Activated T-cell treated with anti-CD3 and anti-CD28 coated beads, Interleukin-2, amount 50 U/mL, for 48 hours (primary cell): ENCODE data around the gene DEGS2.

Experiments used
- DNase-seq, 2 experiments: peaks; one replicate each; pipeline ENCODE4 v3.0.0-alpha.2; 2020

The DEGS2 gene

DNA sequence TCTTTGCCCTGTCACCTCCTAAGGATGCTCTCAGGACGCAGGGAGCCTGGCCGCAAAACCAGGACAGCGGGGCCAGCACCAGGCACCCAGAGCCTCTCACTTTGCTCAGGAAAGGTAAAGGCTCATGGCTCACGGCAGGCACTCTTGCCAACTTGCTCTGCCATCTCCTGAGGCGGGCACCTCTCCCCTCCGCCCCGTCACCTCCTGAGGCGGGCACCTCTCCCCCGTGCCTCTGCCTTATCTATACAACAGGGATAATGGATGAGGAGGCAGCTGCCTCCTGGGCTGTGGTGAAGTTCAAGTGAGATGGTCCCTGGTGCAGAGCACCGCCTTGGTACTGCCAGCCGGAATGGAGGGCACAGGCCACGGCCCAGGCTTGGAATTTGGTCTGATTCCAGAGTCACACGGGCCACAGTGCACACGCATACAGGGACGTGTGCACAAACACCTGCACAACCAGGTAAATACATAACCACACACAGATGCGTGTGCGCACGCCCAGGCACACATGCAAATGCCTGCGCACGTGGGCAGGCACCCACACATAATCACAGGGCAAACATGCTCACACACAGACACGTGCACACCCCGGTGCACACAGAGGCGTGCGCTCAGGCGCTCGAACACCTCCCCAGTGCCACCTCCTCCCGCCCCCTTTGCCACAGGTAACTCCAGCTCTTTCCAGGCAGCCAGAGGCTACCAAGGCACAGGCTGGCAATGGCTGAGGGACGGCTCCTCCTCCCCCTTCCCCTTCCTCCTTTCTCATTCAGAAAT, 11.6 kb downstream of the DEGS2 start:
- no peak for DNase-seq

DNA sequence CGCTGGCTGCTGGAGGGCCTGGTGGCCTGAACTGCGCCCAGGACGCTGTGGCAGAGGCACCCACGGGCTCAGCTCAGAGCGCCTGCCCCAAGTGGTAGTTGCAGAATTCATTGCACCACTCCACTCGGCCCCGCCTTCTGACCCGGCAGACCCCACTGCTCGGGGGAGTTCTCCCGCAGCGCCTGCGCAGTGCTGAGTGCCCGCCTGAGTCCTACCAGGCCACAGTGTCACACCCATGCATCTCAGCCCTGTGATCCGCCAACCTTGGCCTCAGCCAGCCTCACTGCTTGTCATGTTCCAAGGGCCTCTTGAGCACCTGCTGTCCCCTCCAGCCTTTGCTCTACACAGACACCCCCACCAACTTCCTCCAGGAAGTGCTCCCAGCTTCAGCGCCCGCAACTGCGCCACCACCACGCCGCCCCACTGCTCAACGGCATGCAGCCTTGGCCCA, 12.2 kb downstream of the DEGS2 start:
- peak; percentile 67 to 76 for DNase-seq

DNA sequence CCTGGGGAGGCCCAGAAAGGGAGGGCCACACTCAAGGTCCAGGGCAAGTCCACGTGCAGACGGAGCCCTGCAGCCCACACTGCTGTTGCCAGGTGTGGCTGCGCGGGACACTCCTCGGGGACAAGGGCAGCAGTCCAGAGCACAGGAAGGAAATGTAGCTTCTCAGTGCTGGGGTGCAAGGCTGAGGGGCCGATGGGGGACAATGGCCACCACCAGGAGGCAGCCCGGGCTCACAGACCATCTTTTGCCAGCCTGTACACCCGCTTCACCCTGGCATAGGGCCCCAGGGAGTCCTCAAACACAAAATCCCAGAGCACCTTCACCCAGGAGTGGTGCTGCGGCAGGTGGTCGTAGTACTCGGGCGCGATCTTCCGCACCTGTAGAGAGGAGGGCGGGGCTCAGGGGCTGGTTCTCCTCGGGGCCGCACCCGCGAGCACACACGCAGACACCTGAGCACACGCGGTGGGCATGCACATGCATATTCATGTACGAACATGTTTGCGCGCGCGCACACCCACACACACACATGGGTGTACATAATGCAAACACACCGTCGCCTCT, 12.8 kb downstream of the DEGS2 start:
- DNase-seq: peak in 1 of 2 experiments; percentile 39

DNA sequence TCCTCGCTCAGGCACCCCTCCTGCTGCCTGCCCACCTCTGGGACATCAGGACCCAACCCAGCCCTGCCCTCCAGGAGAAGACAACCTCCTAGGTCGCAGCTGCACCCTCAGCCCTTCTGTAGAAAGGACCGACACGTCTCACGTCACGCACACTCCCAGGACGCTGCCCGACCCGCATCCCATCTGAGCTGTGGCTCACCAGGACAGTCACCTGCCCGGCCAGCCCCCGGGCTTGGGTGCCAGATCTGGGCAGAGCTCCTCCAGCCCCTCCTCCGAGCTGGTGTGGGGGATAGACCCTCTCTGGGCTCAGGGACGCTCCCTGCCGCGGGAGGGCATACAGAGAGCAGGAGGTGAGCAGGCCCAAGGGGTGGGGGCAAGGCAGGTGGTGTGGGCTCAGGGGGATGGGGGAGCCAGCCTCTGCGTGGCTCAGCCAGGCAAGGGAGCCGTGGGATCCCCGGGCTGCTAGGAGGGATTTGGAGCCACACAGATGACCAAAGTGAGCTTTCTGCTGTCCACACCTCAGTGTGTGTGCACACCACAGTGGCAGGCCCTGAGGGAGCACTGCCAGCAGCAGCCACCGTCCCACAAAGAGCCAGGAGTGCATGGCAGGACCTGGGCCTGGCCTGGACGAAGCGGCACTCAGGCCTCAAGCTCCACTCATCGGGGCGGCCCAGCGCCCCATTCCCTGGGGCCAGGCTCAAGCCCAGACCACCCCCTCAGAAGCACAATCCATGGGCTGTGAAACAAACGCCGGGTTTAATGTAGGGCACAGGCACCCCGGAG, 13.6 kb downstream of the DEGS2 start:
- no peak for DNase-seq

DNA sequence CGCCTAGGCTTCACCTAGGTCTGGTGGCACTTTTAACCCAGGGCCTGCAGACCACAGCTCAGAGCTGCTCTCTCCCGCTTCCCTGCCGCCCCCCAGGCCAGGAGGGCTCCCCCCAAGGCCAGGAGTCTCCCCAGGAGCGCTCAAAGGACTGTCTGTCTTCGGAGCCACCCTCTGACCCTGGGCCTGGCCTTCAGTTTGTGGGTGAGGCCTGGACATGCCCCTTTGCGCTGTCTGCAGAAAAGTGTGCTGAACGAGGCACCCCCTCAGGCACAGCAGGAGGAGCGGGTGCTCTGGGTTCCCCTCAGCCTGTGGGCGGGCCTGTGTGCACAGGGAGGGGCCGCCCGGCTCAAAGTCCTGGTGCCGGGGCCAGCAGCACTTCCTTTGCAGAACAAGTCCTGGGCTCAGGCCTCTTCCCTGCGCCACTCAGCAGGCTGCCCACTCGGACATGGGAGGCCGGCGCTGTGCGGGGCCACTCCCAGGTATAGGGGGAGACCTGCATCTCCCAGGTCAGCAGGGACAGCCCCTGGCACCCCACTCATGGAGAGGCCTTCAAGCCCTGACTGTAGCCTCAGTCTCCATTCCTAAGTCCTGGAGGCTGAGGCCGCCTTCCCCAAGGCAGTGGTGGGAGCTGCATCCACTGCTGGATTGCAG, 14.3 kb downstream of the DEGS2 start:
- no peak for DNase-seq

DNA sequence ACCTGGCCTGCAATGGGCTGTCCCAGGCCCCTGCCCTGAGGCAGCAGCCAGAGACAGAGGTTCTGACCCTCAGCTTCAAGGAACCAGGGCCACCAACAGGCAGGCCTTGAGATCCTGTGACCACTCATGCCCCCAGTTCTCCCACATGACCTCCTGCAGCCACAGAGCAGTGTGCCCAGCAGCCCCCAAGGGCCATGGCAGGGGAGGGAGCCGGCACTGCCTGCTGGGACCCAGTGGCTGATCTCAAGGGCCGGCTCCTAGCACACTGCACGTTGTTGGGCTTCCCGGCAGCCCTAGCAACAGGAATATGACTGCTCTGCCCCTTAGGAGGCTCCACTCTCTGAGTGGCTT, 14.8 kb downstream of the DEGS2 start:
- DNase-seq: no peak

DNA sequence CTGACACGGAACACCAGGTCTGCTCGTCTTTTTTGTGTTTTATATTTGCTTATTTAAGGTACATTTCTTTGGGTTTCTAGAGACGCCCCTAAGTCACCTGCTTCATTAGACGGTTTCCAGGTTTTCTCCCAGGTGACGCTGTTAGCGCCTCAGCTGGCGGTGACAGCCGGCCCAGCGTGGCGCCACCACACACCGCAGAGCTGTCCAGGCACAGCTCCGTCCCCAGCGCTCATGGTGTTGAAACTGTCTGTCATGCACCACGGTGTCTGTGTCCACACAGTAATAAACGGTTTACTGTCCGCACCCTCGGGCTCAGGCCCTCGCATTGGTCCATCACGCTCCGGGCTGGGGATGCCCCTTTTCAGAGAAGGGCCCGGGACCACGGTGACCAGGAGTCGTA, 15.5 kb downstream of the DEGS2 start:
- DNase-seq: no peak

DNA sequence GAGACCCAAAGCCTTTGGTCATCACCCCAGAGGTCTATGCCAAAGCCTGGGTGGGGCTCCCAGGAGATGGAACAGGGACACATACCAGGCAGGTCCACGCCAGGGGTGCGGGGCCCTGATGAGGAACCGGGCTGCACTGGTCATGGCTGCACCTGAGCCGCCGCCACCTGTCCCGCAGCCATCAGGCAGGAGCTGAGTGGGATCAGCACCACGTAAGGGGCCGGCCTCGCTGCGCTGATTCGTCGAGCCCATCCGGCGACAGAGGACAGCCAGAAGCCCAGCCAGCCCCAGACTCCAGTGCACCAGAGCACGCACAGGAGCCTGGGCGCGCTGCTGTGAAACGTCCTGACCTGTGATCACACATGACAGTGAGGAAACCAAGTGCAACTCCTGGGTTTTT, 15.9 kb downstream of the DEGS2 start:
- DNase-seq: no peak

DNA sequence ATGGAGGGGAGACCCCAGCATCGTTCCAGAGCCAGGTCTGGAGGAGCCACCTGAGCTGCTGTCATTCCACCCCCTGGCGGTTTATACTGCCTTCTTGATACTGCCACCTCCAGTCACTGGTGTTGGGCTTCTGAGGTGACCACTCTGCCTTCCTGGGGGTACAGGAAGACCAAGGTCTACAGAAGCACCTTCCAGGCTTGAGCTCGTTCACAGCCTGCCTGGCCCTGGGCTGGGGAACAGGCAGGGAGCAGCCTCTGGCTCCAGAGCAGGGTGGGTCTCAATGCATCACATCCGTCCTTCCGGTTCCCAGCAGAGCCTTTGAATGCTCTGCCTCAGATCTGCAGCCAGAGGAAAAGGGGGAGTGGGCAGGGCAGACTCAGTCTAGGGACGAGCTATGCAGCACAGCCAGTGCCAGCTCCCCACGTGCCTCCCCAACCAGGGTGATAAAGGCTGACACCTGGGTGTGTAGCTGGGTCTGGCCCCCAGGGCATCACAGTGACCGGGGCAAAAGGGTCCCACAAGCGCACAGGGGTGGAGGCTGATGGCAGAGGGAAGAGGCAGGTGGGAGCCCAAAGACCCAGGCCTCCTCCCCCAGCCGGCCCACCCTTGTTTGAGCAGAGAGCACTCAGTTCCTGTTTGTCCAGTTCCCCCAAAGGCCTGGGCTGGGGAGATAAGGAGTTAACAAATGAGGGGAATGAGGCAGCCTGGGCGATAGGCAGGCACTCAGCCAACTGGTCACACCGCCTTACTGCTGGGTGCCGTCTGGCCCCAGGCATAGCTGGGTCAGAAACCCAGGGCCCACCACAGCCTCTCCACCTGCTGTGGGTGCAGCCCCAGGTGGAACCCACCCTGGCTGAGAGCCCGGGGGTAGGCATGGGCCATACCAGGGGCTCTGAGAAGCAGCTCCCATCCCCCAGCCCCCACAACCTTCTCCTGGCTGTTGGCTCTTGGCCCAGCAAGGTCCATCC, 17.1 kb downstream of the DEGS2 start:
- DNase-seq: no peak

DNA sequence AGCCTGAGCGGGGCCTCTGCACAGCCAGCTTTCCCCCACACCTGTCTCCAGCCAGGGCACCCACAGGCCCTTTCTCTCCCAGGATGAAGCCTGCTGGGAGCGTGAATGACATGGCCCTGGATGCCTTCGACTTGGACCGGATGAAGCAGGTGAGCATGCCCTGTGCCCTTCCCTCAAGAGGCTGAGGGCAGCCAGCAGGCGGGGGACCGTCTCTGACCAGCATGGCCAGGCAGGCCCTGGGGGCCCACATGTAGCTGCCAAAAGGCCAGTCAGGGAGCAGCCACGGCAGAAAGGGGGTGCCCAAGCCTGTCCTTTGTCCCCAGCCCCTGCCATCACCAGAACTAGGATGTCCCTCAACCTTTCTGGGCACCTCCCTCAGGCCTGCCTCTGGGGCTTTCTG, 18.3 kb downstream of the DEGS2 start:
- no peak for DNase-seq

DNA sequence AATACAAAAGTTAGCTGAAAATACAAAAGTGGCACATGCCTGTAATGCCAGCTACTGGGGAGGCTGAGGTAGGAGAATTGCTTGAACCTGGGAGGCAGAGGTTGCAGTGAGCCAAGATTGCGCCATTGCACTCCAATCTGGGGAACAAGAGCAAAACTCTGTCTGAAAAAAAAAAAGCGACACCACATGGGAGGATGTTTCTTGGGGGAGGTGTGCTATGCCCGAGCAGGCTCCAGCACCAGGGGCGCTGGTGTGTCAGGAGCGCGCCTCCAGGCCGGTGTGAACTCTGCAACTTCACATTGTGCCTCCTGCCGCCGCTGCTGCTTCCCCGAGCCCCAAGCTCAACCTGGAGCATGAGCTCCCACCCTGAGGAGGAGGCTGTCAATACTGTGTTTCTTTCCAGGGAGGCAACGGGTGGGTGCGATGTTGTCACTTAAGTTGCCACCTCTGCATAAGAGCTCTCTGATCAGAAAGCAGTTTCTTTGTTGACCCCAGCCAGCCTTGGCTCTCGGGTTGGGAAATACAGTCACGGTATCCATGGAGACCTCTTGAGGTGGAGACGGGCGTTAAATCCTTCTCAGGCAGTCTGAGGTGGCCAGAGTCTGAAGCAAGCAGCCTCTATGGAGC, 18.9 kb downstream of the DEGS2 start:
- no peak for DNase-seq

DNA sequence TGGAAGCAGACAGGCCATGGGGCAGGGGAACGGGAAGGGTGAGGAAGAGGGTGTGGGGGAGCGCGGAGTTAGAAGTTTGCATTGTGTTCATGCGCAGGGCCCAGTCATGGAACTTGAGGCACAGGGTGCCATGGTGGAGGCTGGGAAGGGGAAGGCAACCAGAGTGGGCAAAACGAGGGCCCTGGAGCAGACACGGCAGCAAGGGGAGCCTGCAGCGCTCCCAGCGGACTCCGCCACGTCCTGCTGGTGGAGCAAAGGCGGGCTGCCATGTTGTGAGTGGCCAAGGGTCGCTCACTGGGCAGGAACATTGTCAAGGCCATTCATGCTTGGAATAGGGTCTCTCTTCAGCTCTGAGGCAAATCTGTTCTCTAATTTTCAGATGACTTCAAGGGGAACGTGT, 20.5 kb downstream of the DEGS2 start:
- no peak for DNase-seq

DNA sequence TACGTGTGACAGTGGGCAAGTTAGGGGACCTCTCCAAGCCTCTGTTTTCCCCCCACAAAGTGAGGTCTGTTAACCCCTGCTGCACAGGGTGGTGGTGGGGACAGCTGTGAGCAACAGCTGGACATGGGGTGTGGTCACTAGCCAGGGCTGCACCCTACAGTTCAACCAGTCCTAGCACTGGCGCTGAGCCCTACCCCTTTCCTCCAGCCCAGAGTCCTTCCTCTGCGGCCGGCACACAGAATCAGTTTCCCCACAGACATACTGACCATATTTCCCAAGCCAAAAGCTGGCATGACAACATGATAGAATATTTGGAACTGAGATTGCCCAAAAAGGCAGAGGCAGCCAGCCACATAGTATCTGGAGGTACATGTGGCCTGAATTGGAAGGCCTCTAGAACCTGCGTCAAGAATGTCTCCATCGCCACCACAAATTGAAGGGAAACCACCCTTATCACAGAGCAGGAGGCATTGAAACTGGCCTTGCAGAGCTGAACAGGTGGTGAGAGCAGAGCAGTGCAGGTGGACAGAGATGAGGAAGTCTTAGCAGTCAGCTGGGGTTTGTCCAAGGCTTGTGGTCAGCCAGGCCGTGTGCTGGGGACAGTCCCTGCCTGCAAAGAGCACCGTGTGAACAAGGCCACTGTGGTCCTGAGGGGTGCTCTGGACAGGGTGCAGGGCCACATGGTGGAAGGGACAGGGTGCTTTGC, 21.2 kb downstream of the DEGS2 start:
- DNase-seq: no peak

DNA sequence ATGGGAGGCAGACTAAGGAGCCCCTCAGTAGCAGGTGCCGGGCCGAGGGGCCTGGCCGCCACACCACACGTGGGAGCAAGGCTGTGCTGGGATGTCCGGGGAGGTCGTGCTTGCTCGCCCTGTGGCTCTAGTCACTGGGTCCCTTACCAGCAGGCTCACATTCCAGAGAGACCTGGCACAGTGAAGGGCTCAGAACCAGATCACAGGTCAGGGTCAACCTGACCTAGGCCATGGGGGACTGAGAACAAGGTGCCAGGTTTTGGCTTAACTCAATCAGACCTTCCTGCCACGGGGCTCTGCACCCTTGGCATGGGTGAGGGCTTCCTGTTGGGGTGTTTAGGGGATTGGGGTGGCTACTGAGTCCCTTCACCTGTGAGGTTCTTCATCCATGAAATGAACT, 22.3 kb downstream of the DEGS2 start:
- no peak for DNase-seq

DNA sequence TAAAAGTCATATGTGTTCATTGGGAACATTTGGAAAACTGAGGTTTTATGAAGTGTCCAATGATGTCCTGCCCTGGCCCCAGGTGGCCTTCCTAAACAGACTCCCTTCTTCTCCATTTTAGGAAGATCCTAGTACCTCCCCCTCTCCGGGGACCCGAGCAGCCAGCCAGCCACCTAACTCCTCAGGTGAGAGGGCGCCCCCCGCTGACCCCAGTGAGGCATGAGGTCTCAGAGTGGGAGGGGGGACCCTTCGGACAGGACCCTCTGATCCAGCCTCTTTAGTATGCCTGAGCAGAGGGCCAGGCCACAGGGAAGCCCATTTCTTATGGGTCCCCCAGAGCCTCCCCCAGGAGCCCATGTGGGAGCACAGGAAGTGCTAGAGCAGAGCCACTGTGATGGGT, 23.7 kb downstream of the DEGS2 start:
- no peak for DNase-seq

DNA sequence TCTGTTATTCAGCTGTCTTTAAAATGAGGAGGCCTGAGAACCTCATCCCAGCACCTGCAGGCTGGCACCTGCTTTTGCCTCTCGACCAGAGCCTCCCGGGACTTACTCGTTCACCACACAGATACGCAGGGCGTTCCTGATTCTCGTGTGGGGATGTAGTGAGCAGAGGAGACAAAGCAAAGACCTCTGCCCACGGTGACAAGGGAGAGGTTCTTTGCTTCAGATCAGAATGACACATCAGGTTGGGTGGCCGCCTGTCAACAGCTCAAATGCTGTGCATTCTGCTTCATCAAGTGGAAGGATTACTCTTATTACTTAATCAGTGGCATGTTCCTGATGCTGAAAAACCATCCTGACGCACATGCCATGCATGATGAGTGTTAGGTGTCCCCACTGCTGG, 24.4 kb downstream of the DEGS2 start:
- no peak for DNase-seq

DNA sequence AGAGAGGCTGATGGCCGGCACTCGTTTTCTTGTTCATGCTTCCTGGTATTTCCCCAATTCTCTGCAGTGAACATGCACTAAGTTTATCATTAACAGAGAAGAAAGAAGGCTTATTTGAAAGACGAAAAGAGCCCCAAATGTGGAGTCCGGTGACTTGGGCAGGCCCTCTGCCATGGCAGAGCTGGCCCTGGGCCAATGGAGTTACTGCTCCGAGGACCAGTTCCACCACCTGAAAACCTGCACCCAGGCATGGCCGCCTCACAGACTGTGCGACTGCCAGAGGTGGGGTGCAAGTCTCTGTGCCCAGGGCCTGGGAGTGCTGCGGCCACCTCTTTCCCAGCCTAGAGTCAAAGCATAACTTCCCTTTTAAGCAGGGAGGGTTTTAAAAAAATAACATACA, 24.9 kb downstream of the DEGS2 start:
- no peak for DNase-seq

DNA sequence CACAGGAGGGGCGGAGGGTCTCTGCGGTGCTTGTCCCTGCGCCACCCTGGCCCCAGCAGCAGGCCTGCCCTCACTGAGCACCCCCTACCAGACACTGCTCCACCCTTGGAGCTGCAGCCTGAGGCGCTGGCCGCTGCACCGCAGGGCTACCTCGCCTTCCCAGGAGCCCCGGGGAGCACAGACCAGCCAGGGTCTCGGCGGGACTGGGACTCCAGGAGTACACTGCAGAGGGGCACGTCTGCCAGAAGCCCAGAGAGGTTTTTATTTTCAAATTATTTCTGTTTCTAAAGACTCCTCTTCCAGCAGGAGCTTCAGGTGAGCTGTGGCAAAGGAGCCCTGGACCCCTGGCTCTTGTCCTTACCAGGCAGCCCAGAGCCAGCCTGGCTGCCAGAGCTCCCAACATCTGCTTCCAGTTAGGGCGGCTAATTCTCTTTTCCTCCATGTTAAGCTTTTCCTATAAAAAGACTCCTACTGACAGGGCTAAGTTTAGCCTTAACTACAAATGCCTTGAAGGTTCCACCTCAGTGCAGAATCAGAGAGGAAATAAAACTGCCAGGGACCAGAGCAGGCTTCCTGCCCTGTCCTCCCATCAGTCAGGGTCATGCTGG, 26.4 kb downstream of the DEGS2 start:
- no peak for DNase-seq

DNA sequence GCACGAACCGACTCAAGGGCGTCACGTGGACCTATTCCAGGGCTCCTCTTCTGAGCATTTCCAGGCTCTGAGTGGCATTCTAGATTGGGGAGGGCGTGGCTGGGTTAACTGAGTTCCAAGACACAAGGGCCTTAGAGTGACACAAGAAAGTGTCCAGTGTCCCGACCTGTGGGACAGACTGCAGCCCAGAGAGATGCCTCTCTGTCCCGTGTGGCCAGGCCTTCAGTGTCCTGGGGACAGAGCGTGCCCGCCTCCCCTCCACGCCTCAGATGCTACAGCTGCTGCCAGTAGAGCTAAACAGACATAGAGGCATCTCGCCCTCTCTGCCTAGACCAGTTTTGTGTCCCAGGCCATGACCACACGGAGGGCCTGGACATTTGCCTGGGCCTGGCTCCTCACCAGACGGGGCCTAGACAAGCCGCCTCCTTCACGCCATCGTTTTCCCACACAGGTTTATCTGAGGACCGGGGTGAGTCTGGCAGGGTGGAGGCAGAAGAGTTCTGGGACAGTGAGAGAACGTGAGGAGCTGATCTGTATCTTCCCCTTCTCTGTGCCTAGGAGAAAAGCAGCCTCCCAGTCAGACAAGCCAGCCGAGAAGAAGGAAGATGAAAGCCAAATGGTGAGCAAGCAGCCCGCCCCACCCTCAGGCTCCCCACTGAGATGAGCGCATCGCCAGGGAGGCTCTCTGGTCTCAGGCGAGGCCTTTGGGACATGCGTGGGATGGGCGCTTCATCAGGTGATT, 27.1 kb downstream of the DEGS2 start:
- no peak for DNase-seq

DNA sequence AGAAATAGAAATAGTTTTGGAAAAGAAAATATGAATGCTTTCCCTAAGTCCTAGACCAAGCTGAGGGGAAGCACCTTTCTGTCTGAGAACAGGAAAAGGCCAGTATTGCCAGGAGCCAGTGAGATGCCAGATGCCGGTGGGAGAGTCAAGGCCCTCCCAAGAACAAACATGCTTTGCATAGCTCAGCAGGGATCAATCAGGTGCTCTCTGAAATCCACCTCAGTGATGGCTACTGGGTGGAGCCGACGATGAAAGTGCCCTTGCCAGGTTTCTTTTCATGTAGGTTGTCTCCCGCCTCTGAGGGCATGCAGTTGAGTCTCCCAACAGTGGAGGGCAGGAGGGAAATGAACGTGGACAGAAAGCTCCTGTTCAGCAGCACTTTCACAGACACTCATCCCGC, 28.3 kb downstream of the DEGS2 start:
- no peak for DNase-seq
